ENCODE data around the gene PRKG1.
"Not testable (repeated sequence)": the region's sequence is repeated elsewhere in the genome, so short reads cannot be mapped to it uniquely, and the experiment has no call there.

Gene PRKG1

GRCh38 chr10:52030051-52030790, 955.9 kb downstream of the PRKG1 start:
- DNase-seq (ENCODE audit: low read depth) = no peak
- H3K4me3 ChIP-seq (ENCODE audit: low read depth, low read length) = no peak overlapping the region
- TF ChIP-seq CTCF (IDR thresholded peaks at IDR 0.05; ENCODE audit: insufficient read depth, low read depth, low read length, missing control alignments) = no peak

GRCh38 chr10:52030975-52031374, 956.7 kb downstream of the PRKG1 start:
- no peak for DNase-seq (ENCODE audit: low read depth)
- H3K4me3 ChIP-seq (ENCODE audit: low read depth, low read length) = no peak overlapping the region
- TF ChIP-seq CTCF (IDR thresholded peaks at IDR 0.05; ENCODE audit: insufficient read depth, low read depth, low read length, missing control alignments) = no peak

- H3K4me3 ChIP-seq (ENCODE audit: low read depth, low read length) = no peak overlapping the region
These were observed 957.5 kb downstream of the PRKG1 start for GRCh38 chr10:52031771-52032170.

GRCh38 chr10:52032681-52033629, 958.7 kb downstream of the PRKG1 start:
- no peak for TF ChIP-seq CTCF (IDR thresholded peaks at IDR 0.05; ENCODE audit: insufficient read depth, low read depth, low read length, missing control alignments)
- DNase-seq (ENCODE audit: low read depth) = no peak
- H3K4me3 ChIP-seq (ENCODE audit: low read depth, low read length) = no peak overlapping the region

More at GRCh38 chr10:52031771-52032170, 957.5 kb downstream of the PRKG1 start:
- no peak for TF ChIP-seq CTCF (IDR thresholded peaks at IDR 0.05; ENCODE audit: insufficient read depth, low read depth, low read length, missing control alignments)
- DNase-seq (ENCODE audit: low read depth) = no peak

GRCh38 chr10:52039002-52039793, 964.9 kb downstream of the PRKG1 start:
- H3K4me3 ChIP-seq (ENCODE audit: low read depth, low read length); DNase-seq (ENCODE audit: low read depth): not testable (repeated sequence)

- no peak overlapping the region for H3K4me3 ChIP-seq (ENCODE audit: low read depth, low read length)
- no peak for DNase-seq (ENCODE audit: low read depth)
- TF ChIP-seq CTCF (IDR thresholded peaks at IDR 0.05; ENCODE audit: insufficient read depth, low read depth, low read length, missing control alignments) = no peak
These were observed 966.2 kb downstream of the PRKG1 start for GRCh38 chr10:52040486-52040885.

GRCh38 chr10:52043811-52044210, 969.5 kb downstream of the PRKG1 start:
- no peak for DNase-seq (ENCODE audit: low read depth)
- TF ChIP-seq CTCF (IDR thresholded peaks at IDR 0.05; ENCODE audit: insufficient read depth, low read depth, low read length, missing control alignments) = no peak
- no peak overlapping the region for H3K4me3 ChIP-seq (ENCODE audit: low read depth, low read length)
